K562 (cell line): ENCODE measurements around the gene MYO18A. TPM values are rescaled to one million over a fixed set of nuclear protein-coding genes. Genes with fewer than 3 reads are reported as not detected.

Experiments
- CHCHD3 ChIP-seq: fragments of 250-450 bp; sonication (Bioruptor Pico); IDR thresholded peaks from 2 replicates; pipeline ENCODE4 v2.1.2; 2022; ENCODE audit warnings: mild to moderate bottlenecking
- ZFP30 ChIP-seq: fragments of 250-450 bp; sonication (Bioruptor Pico); IDR thresholded peaks from 2 replicates; pipeline ENCODE4 v1.8.0; 2022; ENCODE audit warnings: moderate library complexity, mild to moderate bottlenecking, inconsistent platforms, borderline replicate concordance
- ZNF511 ChIP-seq: sonication (generic); formaldehyde crosslinking; IDR thresholded peaks from 2 replicates; pipeline ENCODE4 v1.8.0; 2022; ENCODE audit warnings: mild to moderate bottlenecking, missing genetic modification reagents
- polyA plus RNA-seq, 8 experiments: library from polyadenylated mRNA; depleted of rRNA in 4 of 8; stranded (reverse) in 5 of 8; unstranded in 3 of 8; fragments of >200 nt; fragmentation: Nextera tagmentation in 2 of 8; fragmentation: Illumina TruSeq in 1 of 8; extraction: Ambion mirVana in 2 of 8; extraction: Trizol in 1 of 8; gene quantifications; 2 replicates each; pipeline versions ENCODE4 v1.2.1 to v1.2.3, GENCODE V29; 2011 to 2014; ENCODE audit warnings: inconsistent platforms in 1 of 8, missing spikeins in 1 of 8
- total RNA-seq, 7 experiments: library from RNA; depleted of rRNA in 6 of 7; stranded (reverse); fragments of >200 nt in 6 of 7; fragmentation: Illumina TruSeq in 2 of 7; extraction: Trizol in 2 of 7; gene quantifications; 2 replicates each; pipeline versions ENCODE4 v1.2.1 to v1.2.3, GENCODE V29; 2011 to 2021; ENCODE audit warnings: low replicate concordance in 1 of 7
- TF ChIP-seq, protein P1 (sequence below), 2 experiments: fragments of 450-650 bp; formaldehyde crosslinking in 1 of 2; IDR thresholded peaks; 2 replicates each; pipeline versions ENCODE4 v1.4.0 to v1.6.1; 2014 to 2020; ENCODE audit warnings: mild to moderate bottlenecking in 2 of 2, borderline replicate concordance in 1 of 2, low read depth in 1 of 2

The MYO18A gene
- total and polyA plus RNA-seq, 9 of the 15 experiments (the other 6 are each of a cell fraction or from before 2014, with no cell fraction given) = 2.5 to 65.4 (median 17.1) TPM

DNA sequence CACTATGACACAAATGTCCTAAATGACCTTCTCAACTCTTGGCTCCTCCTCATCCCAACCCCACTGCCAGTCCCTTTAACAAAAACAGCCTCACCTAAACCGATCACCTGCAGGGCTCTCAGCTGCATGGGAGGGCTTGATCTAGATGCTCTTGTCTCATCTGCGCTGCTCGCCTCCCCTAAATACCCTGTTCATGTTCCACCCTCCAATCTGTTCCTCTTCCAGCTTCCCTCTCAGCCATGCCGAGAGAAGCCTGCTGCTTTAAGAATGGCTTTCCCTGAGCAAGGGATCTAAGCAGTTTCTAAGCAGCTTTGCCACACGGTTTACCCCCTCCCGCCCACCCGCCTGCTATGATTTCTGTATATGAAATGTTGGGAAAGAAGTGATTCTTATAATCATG is 113.6 kb downstream of the MYO18A start (continued):
- TF ChIP-seq, protein P1, sequence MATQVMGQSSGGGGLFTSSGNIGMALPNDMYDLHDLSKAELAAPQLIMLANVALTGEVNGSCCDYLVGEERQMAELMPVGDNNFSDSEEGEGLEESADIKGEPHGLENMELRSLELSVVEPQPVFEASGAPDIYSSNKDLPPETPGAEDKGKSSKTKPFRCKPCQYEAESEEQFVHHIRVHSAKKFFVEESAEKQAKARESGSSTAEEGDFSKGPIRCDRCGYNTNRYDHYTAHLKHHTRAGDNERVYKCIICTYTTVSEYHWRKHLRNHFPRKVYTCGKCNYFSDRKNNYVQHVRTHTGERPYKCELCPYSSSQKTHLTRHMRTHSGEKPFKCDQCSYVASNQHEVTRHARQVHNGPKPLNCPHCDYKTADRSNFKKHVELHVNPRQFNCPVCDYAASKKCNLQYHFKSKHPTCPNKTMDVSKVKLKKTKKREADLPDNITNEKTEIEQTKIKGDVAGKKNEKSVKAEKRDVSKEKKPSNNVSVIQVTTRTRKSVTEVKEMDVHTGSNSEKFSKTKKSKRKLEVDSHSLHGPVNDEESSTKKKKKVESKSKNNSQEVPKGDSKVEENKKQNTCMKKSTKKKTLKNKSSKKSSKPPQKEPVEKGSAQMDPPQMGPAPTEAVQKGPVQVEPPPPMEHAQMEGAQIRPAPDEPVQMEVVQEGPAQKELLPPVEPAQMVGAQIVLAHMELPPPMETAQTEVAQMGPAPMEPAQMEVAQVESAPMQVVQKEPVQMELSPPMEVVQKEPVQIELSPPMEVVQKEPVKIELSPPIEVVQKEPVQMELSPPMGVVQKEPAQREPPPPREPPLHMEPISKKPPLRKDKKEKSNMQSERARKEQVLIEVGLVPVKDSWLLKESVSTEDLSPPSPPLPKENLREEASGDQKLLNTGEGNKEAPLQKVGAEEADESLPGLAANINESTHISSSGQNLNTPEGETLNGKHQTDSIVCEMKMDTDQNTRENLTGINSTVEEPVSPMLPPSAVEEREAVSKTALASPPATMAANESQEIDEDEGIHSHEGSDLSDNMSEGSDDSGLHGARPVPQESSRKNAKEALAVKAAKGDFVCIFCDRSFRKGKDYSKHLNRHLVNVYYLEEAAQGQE (IDR thresholded peaks at IDR 0.05; ENCODE audit: borderline replicate concordance) = no peak
- TF ChIP-seq, protein P1 (CRISPR knock-in tag; IDR thresholded peaks at IDR 0.05; ENCODE audit: low read depth) = no peak
- TF ChIP-seq ZFP30 (CRISPR knock-in tag) (no peak), ZNF511 (CRISPR knock-in tag) (no peak), CHCHD3 (CRISPR knock-in tag) (no peak)
